GM23338 (cell line): ENCODE results near the gene IRF1.

Experiments
- CREB1 ChIP-seq: fragments of 250-450 bp; sonication (Bioruptor Pico); IDR thresholded peaks from 2 replicates; pipeline ENCODE4 v1.5.0; 2020; ENCODE audit warnings: low read depth, mild to moderate bottlenecking, moderate library complexity
- CTCF ChIP-seq, 2 experiments: fragments of 200-600 bp in 1 of 2; sonication (generic) in 1 of 2; conservative IDR thresholded peaks; 2 replicates each; pipeline versions ENCODE4 v1.5.1 to v1.6.1; 2016 to 2017; ENCODE audit warnings: antibody characterized with exemption in 2 of 2, low read depth in 2 of 2, mild to moderate bottlenecking in 2 of 2, moderate library complexity in 1 of 2
- EZH2 ChIP-seq: fragments of 200-600 bp; sonication (generic); IDR thresholded peaks from one replicate; pipeline ENCODE4 v1.8.0; 2017; ENCODE audit warnings: antibody characterized with exemption, mild to moderate bottlenecking, low read depth; ENCODE audit not compliant: unreplicated experiment

DNA sequence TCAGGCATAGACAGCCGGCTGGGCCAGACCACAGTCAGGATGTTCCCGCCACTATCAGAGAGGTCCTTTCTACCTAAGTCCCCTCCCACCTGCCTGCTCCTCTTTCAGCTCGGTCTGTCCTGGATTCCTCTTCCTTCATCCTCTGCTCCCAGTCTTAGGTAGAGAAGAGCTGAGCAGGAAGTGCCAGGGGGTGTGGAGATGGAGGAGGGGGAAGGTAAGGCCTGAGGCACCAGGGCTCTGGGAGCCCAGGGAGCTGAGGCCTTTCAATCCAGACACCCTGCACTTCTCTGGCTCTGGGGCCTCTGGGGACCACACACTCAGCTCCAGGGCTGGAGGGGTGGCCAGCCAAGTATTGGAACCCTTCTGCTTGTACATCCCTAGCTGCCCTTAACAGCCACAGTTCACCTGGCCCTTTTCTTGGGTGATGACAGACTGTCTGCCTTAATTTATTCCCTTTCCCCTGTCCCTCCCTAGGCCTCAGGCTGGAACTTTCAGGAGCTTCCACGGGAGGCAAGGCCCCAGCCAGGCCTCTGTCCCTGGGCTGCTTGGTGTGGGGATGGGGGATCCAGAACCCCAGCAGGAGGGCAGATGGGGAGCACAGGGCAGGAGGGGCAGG lies 15.6 kb downstream of the IRF1 start:
- TF ChIP-seq CTCF (conservative IDR thresholded peaks at IDR 0.05; ENCODE audit: low read depth in 2 of 2) (no peak), EZH2 (no peak), CREB1 (CRISPR knock-in tag) (no peak)
